NCI-H345 treated with DMSO at 0.1 percent for 48 hours (cell line): ENCODE measurements around the gene RBM5.
"Not testable (repeated sequence)": the region's sequence is repeated elsewhere in the genome, so short reads cannot be mapped to it uniquely, and the experiment has no call there.

Experiments used
- DNase-seq: peaks from one replicate; lab custom pipeline; 2025; ENCODE audit not compliant: unreplicated experiment; lab: John Stamatoyannopoulos, UW

RBM5 gene

GRCh38 chr3:50088725-50089608 is at the start of gene RBM5:
TSS of gene RBM5 (plus strand) at chr3:50088919. CDS start at chr3:50090435, 1,516 bp downstream.
- peak; percentile 66 for DNase-seq

DNA sequence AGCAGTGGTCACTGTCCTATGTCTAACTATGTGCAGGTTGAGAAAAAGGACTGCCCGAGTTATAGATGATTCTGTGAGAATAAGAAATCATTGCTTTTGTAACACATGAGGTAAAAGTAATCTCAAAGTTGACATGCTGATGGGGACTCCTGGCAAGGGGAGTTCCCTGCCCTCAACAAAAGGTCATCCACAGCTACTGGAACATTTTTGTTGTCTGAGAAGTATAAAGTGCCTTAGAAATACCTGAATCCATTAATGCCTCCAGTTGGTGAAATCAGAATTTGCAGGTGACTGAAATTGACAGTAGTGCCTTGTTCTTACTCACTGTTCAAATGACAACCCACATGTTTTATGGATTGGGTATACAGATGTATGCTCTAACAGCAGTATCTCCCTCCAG is 43.7 kb upstream of the RBM5 start:
- no peak for DNase-seq

DNA sequence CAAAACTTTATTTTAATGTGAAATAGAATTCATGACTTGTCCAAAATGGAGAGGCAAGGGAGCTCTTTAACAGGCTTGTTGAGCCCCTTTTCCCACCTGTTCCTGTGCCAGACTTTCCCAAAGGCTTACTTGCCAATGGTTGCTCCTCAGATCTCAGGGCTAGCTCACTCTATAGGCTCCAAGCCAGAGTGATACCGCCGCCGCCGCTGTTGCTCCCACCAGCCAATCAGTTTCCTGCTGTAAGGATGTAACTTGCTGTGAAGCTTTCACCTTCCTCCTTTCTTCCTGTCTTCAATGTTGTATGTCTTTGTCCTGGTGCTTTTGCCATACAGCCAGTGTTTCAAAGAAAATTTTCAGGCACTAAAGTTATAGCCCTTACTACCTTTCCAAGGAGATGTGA is 41.3 kb upstream of the RBM5 start:
- no peak for DNase-seq

DNA sequence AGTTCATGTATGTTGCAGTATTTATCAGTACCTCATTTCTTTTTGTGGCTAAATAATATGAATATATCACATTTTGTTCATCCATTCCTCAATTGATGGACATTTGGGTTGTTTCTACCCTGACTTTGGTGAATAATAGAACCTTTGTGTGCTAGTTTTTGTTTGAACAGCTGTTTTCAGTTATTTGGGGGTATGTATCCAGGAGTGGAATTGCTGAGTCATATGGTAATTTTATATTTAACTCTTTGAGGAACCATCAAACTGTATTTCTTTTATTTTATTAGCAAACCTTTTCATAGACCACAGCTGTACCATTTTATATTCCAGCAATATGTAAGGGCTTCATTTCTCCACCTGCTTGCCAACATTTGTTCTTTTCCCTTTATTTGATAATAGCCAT is 38.4 kb upstream of the RBM5 start:
- no peak for DNase-seq

GRCh38 chr3:50057756-50058155 is 31.0 kb upstream of the RBM5 start:
- DNase-seq, result no peak

GRCh38 chr3:50068134-50068533 is 20.6 kb upstream of the RBM5 start:
- no peak for DNase-seq

DNA sequence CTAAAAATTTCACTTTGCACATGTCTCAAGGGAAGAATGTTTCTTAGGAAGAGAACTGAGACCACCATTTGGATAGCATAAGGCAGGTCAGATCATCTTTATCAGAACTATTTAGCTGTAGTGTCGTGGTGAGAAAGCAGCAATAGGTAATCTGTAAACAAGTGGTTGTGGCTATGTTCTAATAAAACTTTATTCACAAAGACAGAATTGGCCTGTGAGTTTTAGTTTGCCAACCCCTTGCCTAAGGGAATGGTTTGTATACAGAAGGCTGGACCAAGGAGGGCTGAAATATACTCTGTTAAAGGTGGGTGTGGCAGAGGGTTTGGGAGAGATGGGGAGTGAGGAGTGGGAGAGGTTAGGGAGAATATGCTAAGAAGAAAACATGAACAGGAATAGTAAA is 10.6 kb upstream of the RBM5 start:
- DNase-seq, result no peak

GRCh38 chr3:50078622-50079021 is 10.1 kb upstream of the RBM5 start:
- no peak for DNase-seq

DNA sequence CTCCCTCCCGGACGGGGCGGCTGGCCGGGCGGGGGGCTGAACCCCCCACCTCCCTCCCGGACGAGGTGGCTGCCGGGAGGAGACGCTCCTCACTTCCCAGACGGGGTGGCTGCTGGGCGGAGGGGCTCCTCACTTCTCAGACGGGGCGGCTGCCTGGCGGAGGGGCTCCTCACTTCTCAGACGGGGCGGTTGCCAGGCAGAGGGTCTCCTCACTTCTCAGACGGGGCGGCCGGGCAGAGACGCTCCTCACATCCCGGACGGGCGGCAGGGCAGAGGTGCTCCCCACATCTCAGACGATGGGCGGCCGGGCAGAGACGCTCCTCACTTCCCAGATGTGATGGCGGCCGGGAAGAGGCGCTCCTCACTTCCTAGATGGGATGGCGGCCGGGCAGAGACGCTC is 3.8 kb upstream of the RBM5 start:
- not testable (repeated sequence) for DNase-seq

- DNase-seq, result no peak
Measured at GRCh38 chr3:50089609-50089945, 858 bp downstream of the RBM5 start.

GRCh38 chr3:50090984-50091383 is 2.3 kb downstream of the RBM5 start:
- no peak for DNase-seq

- DNase-seq, result no peak
Measured at GRCh38 chr3:50095352-50095998, 6.8 kb downstream of the RBM5 start.

GRCh38 chr3:50100386-50100785 is 11.7 kb downstream of the RBM5 start:
- DNase-seq, result no peak

GRCh38 chr3:50100956-50101845 is 12.5 kb downstream of the RBM5 start:
- DNase-seq, result no peak

GRCh38 chr3:50102558-50102957 is 13.8 kb downstream of the RBM5 start:
- no peak for DNase-seq

- no peak for DNase-seq
Measured at GRCh38 chr3:50111757-50112156, 23.0 kb downstream of the RBM5 start.

GRCh38 chr3:50112462-50112861 is 23.7 kb downstream of the RBM5 start:
- DNase-seq, result peak; percentile 16

- DNase-seq, result no peak
Measured at GRCh38 chr3:50117120-50117519, 28.4 kb downstream of the RBM5 start.

DNA sequence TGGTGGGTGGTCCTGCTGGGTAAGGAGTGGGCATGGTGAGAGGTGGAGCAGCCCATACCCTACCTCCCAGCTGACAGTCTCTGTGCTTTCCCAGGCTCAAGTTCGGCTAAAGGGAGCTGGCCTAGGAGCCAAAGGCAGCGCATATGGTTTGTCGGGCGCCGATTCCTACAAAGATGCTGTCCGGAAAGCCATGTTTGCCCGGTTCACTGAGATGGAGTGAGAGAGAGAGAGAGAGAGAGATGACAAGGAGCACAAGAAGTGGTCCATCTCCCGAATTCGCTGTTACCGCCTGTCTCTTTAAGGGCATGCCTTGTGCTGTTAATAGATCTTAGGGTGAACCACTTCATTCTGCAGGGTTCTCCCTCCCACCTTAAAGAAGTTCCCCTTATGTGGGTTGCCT is 29.5 kb downstream of the RBM5 start:
- no peak for DNase-seq

- no peak for DNase-seq
Measured at GRCh38 chr3:50119786-50120185, 31.1 kb downstream of the RBM5 start.

DNA sequence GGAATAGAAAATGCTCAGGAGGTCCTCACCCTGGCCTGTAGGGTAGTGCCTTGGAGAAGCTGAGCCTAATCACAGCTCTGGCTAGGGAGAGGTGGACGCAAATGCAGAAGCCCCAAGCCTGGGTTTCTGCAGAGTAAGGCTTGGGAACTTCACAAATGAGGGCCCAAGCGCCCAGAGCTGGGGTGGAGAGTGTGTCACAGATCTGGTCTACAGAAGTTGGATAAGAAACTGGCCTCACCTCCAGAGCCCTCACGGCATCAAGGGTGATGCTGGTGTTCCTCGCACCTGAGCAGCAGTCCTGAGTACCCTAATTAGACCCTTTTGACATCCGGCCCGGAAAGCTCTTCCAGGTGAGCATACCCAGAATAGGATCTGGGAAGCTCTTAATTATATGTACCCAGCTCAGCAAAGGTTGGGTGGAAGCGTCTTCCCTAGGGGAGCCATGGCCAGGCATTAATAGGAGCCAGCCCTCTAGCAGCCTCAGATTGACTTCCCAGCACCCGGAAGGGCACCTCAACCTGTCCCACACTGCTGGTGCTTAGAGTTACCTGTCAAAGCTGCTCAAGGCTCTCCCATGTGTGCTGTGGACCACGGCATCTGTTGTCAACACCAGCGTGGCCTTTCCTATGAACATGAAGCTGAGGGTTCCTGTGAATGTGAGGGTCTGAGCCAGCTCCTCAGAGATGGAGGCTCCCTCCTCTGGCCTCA is 31.8 kb downstream of the RBM5 start:
- DNase-seq, result no peak
